Ishikawa (cell line): ENCODE results near the gene GDF2.

Experiments used
- CEBPB ChIP-seq: IDR thresholded peaks from 2 replicates; pipeline ENCODE4 v1.6.1; 2012
- EGR1 ChIP-seq: IDR thresholded peaks from 2 replicates; pipeline ENCODE4 v1.6.1; 2012
- EP300 ChIP-seq: IDR thresholded peaks from 2 replicates; pipeline ENCODE4 v1.6.1; 2012; ENCODE audit warnings: borderline replicate concordance
- REST ChIP-seq: IDR thresholded peaks from 2 replicates; pipeline ENCODE4 v1.6.1; 2012; ENCODE audit warnings: low read depth, mild to moderate bottlenecking
- TAF1 ChIP-seq: IDR thresholded peaks from 2 replicates; pipeline ENCODE4 v1.6.1; 2012; ENCODE audit warnings: low read depth, mild to moderate bottlenecking
- TCF12 ChIP-seq: IDR thresholded peaks from 2 replicates; pipeline ENCODE4 v1.6.1; 2012; ENCODE audit warnings: low read depth
- USF1 ChIP-seq: IDR thresholded peaks from 2 replicates; pipeline ENCODE4 v1.6.1; 2012
- YY1 ChIP-seq: IDR thresholded peaks from 2 replicates; pipeline ENCODE4 v1.6.1; 2012; ENCODE audit warnings: low read depth
- TF ChIP-seq, protein P1 (sequence below): IDR thresholded peaks from 2 replicates; pipeline ENCODE4 v1.6.1; 2012

GRCh38 chr10:47288916-47289495 lies 33.2 kb upstream of the GDF2 start:
- TF ChIP-seq TAF1 (no peak), YY1 (no peak), EP300 (no peak), TCF12 (no peak), USF1 (no peak), EGR1 (no peak), CEBPB (no peak), REST (no peak)
- TF ChIP-seq, protein P1, sequence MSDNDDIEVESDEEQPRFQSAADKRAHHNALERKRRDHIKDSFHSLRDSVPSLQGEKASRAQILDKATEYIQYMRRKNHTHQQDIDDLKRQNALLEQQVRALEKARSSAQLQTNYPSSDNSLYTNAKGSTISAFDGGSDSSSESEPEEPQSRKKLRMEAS: no peak
